NCI-H1436 (cell line): ENCODE data around the gene RANBP17.
"Not testable (repeated sequence)": the region's sequence is repeated elsewhere in the genome, so short reads cannot be mapped to it uniquely, and the experiment has no call there.

Experiments
- DNase-seq: peaks from one replicate; lab custom pipeline; 2025; lab: John Stamatoyannopoulos, UW

Gene RANBP17

DNA sequence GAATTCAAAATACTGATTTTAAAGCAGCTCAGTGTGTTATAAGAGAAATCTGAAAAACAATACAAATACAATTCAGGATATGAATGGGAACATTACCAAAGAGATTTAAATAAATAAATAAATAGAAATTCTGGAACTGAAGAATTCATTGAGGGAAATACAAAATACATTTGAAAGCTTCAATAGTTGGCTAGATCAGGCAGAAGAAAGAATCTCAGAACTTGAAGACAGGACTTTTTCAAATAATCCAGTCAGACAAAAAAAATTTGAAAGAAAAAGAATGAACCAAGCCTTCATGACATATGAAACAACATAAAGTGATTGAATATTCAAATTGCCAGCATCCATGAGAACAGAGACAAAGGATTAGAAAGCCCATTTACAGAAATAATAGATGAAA is 387.6 kb downstream of the RANBP17 start:
- no peak for DNase-seq

DNA sequence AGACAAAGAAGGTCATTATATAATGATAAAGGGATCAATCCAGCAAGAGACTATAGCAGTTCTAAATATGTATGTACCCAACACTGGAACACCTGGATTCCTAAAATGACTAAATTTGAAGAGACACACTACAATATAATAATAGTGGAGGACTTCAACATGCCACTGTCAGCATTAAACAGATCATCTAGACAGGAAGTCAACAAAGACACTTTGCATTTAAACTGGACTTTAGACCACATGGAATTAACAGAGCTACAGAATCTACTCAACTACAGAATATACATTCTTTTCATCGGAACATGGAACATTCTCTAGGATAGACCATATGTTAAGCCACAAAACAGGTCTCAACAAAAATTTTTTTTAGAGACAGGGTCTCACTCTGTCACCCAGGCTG is 388.9 kb downstream of the RANBP17 start:
- no peak for DNase-seq

DNA sequence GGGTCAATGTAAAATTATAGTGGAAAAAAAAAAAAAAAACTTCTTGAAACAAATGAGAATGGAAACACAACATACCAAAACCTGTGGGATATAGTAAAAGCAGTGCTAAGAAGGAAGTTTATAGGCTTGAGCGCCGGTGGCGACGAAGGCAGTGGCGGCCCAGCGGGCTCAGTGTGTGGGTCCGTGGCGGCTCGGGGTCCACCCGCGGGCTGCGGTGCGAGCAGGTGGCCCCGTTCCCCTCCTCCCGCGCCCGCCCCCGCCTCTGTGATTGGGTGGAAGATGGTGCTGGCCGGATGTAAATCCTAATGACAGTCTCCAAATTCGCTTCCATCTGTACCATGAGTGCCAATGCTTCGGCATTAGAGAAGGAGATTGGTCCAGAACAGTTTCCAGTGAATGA is 389.7 kb downstream of the RANBP17 start:
- DNase-seq = no peak

DNA sequence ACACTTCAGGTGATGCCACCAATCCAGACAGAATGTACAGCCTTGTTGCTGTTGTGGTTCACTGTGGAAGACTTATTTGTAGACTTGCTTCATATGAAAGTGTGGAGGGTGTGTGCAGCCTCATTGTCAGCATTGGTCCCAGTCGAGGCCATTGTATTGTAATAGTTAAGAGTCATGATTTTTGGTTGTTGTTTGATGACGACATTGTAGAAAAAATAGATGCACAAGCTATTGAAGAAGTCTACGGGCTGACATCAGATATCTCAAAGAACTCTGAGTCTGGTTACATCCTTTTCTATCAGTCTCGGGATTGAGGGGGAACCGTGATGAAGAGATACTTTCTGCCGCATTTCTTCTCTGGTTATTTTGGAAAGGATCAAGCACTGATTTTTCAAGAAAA is 390.9 kb downstream of the RANBP17 start:
- no peak for DNase-seq

DNA sequence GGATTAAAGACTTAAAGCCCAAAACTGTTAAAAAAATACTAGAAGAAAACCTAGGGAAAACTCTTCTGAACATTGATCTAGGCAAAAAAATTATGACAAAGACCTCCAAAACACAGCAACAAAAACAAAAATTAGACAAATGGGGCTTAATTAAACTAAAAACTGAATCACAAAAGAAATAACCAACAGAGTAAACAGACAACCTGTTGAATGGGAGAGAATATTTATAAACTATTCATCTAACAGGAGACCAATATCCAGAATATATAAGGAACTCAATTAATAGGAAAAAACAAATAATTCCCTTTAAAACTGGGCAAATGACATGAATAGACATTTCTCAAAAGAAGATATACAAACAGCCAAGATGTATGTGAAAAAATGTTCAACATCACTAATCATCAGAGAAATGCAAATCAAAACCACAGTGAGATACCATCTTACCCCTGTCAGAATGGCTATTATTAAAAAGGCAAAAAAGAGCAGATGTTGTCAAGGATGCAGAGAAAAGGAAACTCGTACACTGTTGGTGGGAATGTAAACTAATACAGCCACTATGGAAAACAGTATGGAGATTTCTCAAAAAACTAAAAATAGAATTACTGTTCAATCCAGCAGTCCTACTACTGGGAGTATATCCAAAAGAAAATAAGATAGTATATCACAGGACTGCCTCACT is 397.1 kb downstream of the RANBP17 start:
- DNase-seq = no peak

DNA sequence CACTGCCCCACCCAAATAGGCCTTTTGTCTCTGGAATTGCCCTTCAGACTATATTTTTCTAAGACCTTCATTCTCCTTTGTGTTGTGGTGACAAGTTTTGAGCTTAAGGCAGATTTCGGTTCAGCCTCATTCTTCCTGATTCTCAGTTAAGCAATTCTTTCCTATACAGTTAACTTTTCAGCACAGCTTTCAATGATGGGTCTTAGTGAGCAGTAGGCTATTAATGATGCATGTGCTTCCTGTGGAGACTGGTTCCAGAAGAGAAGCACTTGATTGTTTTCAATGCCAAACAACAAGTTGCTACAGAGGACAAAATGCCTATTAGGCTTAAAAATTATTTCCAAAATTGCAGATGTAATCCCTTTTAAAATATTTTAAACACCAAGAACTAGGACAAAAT is 399.5 kb downstream of the RANBP17 start:
- no peak for DNase-seq

DNA sequence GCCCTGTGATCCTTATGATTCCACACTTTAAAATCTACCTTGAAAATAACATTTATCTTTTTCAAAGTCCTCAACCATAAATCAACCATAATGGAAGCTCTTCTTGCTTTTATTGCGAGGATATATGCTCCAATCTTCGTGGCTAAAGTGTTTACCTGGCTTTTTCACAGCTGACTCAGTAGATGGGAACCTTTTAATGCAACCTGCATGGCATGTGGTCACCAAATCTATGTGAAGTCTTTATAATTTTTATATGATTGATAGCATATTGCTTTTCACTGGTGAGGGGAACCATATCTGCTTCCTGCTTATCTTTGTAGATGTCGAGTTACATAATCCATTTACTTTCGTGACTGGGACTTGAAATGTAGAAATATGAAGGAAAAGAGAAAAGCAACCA is 400.1 kb downstream of the RANBP17 start:
- DNase-seq = no peak

DNA sequence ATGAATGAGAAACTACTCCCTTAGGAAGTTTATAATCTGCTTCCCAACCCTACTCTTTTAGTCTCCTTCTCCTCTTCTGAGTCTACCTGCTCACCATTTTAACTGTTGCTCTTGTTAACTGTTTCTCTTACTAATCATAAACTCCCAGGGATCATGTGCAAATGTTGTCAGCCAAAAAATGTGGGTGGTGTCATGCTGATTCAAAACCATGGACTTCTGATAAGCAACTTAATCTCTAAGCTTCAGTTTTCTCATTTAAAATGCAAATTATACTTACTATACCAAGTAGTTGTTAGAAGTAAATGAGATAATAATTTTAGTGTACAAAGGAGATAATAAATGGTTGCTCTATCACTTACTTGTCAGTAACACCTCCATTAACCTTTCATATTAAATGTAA is 401.4 kb downstream of the RANBP17 start:
- no peak for DNase-seq

DNA sequence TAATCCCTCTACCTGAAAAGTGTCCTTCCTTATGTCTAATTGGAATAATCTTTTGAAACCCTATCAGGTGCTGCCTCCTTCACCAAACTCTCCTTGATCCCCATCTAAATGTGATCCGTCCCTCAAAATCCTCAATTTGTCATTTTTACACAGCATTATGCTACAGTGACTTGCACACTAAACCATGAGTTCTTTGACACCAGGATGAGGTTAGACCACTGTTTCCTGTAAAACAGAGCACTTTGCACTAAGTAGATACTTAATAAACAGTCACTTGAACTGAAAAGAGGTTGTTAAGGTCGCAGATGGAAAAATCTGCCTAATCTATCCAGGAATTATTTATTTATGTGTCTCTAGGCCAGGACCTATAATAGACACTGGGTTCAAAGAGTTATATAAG is 403.0 kb downstream of the RANBP17 start:
- no peak for DNase-seq

DNA sequence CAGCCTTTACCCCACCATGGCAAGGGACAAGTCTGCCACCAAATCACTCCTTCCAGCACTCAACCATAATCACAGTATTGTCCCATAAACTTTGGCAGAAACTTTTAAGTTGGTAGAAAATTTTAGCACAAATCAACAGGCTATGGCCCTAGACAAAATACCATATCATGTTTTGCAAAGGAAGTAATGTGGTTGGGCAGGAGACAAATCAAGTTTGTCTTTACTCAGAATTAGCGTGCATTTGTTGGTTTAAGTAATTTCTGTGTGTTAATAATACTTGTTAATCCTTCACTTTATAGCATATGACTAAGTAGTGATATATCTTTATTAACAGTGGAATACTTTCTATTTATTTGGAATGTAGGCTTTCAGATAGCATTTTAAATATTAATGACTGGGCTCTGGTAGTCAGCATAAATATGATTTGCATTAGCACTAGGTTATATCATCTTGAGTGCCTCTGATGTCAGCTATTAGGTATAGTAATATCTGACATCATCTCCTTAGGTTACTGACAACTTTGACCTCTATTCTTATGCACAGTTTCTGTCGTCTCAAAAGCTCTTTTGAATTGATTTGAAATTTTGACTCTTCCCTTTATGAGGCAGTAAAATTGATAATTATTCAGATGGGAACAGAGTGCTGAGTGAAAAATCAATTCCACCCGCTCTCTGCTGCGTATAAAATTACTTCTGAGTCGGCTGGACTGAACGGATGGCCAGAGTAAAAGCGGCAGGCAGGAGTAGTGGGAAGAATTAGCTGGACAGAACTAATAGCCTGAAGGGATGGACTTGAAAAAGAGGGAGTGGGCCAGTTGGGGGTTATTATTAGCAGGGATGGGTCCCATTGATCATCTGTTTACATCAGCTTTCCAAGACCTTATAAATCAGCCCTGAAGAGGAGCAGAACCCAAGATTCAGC is 407.1 kb downstream of the RANBP17 start:
- no peak for DNase-seq

DNA sequence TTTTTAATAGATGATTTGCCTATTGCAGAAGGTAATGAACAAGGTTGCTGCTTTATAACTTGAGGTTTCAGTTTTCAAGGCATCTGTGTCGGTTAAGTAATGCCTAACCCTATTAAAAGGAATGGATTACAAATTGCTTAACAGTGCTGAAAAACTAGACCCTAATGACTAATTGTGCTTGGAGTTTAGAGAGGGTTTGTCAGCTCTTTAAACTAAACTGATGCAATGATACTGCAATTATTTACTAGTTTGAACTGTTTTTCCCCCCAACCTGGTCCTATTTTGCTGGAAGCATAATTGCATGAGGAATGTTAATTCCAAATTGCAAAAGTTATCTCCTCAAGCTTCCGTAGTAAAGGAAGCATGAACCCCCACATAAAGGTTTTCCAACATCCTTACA is 407.9 kb downstream of the RANBP17 start:
- DNase-seq = no peak

DNA sequence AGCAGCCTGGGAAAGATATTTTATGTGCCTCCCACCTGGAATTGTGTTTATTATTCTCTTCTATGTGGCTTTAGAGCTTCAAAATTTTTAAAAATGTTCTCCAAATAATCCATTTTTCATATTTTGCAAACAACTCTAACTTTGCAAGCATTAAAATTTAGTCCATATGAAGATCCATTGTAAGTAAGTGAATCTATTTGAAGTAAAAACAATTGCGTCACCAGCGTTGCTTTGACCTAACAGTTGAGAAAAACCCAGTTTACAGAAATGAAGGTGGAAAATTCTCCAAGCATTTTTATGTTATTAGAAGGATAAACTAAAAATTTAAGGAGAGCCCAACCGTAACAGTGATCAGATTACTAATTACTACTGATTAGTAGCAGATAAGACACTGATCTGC is 408.3 kb downstream of the RANBP17 start:
- no peak for DNase-seq

DNA sequence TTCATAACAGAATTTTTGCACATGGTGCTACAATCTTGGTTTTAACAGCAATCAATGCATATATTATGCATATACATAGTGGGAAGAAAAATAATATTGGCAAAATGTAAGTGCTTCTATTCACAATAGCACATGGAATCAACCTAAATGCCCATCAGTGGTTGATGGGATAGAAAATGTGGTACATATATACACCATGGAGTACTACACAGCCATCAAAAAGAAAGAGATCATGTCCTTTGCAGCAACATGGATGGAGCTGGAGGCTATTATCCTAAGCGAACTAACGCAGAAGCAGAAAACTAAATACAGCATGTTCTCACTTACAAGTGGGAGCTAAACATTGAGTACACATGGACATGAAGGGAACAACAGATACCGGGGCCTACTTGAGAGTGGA is 410.0 kb downstream of the RANBP17 start:
- no peak for DNase-seq

DNA sequence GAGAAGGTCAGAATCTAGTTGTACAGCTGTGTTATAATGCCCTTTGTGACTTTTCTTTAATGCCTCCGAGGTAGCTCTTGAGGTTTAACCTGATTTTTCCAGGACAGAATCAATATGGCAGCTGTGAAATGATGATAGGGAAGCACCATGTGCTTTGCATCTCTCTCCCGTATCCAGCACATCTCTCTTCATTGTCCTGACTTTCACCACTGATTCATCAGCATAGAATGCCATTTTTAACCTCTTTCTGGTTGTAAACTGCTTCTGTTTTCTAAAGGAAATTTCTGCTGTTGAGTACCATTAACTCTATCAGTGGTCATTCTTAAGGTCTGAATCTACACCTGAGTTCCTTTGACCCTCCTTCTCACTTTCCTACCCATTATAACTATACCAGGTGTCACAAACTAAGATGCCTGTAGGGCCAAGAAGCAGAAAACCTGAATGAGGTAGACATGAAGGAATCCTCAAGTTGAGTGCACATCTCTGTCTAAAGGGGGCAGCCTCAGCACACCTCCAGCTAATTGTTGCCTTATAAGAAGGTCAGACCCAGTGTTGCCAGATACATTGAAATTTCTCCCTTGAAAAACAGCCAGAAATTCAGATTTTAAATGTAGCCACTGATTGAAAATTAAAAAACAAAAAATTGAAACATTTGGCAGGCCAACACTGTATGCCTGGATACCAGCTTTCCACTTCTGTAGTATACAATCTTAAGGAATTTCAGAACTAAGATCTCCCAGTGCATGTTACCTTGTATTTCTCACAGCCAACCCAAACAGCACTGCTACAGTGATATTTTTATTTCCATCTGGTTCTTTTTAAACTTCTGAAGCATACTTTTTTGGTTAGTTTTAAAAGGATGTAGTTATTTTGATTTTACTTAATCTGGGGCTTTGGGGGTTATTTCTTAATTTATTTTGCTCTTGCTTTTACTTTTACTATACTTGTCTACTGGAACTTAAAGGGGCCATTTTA is 411.5 kb downstream of the RANBP17 start:
- DNase-seq = no peak

DNA sequence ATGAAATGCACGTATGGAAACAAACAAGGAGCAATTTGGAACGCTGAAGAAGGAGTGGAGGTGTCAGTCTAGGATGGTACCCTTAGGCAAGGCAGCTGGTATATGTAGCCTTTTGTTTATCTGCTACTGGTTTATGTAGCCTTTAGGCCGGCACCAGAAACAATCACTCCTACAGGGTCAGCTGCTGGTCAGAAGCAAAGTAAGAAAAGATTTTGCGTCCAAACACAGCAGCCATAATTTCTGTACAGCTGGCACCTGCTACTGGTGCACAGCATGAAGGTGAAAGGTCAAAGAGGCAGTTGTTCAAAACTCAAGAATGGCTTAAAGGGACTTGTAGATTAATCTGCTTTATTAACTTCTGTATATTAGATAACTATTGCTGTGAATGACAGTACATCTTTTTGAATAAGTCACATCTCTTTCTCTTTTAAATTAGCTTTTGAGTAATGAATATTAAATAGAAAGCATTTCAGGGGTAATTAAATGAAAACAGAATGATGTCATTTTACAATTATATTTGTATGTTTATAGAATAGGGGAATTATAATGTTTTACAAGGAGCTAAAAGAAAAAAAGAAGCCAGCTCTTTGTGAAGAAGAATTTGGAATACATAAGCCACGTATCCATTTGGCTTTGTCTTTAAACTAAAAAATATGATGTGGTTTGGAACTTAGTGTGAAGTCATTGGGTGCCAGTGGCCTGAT is 414.2 kb downstream of the RANBP17 start:
- no peak for DNase-seq

DNA sequence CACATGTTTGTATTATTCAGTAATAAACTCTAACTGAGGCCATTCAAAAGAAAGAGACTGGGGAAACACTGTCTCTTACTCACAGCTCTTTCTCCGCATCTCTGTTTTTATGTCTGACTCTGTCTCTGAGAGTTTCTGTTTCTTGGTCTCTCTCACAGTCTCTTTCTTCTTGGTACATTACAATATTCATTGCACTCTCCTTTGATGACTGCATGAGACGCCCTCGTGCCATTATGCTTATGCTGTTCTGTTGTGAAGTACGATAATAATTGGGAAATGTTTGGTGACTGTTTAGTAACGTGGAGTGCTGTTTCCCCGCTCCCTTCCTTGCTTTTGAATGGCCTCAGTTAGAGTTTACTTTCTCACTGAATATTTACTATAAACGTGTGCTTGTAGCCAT is 421.9 kb downstream of the RANBP17 start:
- no peak for DNase-seq

DNA sequence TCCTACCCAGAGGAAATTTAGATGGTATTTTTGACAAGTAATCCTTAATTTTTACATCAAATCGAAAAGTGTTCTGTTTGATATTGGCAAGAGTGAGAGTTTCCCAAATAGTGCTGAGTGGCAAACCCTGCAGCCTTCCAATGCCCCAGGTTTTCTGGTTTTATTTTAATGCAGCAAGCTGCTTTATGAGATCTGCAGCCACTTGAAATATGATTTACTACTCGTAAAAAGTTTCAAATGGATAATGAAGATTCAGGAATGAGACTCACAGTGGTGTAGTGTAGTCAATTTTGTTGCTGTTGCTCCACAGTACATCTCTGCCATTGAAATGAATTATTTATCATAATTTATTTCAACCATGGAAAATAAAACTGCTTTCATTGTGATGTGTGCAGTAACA is 423.6 kb downstream of the RANBP17 start:
- DNase-seq = no peak

DNA sequence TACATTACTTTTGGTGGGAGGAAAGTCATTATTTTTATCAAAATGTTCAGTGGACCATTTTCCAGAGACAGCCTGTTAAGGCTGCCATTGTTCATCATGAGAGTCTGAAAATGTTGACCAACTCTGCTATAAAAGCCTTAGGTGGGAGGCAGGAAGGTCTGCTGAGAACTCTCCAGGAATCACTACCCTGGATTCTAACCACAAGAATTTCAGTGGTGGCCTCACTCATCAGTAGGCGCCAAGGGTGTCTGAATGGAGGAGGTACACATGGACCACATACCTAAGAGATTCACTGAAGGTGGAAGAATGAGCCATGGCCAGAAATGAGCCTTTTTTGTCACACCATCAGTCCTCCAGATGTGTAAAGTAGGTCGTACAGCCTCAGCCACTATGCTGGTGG is 426.2 kb downstream of the RANBP17 start:
- no peak for DNase-seq

DNA sequence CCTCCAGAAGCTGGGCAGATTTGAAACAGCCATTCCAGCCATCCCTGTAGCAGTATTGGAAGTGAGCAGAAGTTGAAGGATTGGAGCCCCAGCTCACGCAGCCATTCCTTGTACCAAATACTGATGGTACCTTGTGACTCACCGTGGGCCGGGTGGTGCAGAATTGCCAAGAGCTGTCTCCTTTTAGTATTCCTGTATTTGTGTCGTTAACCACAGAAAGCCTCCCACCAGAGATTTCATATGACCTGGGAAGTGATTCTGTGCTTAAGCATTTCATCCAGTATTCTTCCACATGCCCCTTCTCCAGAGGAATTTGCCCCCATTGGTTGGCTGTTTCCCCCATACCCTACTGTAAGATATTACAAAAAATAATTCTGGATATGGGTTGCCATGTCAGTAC is 429.6 kb downstream of the RANBP17 start:
- no peak for DNase-seq

DNA sequence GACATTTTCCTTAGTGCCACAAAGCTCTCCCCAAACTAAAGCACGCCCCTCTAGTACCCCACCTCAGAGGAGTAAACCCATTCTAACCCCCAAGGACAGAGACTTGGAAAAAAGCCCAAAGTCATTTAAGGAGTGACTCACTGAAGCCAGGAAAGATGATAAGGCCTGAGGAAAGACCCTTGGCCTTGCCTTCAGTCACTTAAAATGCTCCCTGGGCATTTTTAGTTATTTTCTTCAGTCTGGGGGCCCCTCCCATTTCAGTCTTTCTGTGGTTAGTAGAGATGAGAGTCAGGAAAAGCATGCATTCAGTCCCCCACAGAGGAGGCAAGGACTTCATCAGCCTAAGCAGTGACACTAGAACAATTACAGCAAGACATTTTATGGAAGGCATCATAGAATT is 433.5 kb downstream of the RANBP17 start:
- DNase-seq = no peak

DNA sequence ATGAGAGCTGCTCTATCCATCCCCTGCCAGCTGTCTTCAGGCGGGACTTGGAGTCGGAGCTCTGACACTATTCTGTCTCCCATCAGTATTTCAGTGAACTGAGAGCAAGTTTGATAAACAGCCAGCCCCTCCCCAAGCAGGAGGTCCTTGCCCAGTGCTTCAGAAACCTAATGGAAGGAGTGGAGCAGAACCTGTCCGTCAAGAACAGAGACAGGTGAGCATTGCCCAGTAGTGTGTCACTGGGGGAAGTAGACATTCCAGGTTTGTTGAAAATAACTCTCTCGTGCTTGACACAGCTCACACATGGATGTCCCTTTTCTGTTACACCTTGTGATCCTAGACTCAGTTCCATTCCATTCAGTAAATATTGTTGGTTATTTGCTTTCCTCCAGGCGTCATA is 434.0 kb downstream of the RANBP17 start:
- no peak for DNase-seq

DNA sequence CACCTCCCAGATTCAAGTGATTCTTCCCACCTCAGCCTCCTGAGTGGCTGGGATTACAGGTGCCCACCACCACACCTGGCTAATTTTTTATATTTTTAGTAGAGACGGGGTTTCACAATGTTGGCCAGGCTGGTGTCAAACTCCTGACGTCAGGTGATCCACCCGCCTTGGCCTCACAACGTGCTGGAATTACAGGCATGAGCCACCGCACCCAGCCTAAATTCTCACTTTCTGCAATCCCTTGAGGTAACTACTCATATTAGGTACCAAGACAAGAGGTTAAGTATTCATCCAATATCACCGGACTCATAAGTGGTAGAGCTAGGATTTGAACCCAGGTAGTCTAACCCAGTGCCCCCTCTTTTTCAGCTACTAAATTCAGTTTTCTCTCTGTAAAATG is 436.1 kb downstream of the RANBP17 start:
- not testable (repeated sequence) for DNase-seq
